Mesenchymal stem cell (in vitro differentiated cells and primary cell): ENCODE results near the gene GAB3.

Experiments used
- DNase-seq: peaks from one replicate; pipeline ENCODE4 v3.0.0-alpha.2; 2013
- H2AFZ ChIP-seq: one replicate; pipeline ENCODE4 v1.6.1; 2013; ENCODE audit warnings: low read depth, mild to moderate bottlenecking, control low read depth, inconsistent platforms, low read length, moderate library complexity
- H2AK5ac ChIP-seq: 2 replicates; pipeline ENCODE4 v1.6.1; 2013; ENCODE audit warnings: low read length, moderate library complexity, mild to moderate bottlenecking, inconsistent platforms; ENCODE audit not compliant: severe bottlenecking
- H2BK120ac ChIP-seq: one replicate; pipeline ENCODE4 v1.6.1; 2013; ENCODE audit warnings: low read depth, mild to moderate bottlenecking, inconsistent platforms, low read length, moderate library complexity
- H2BK12ac ChIP-seq, 2 experiments: one replicate each; pipeline ENCODE4 v1.6.1; 2013; ENCODE audit warnings: inconsistent platforms in 2 of 2, low read length in 2 of 2, mild to moderate bottlenecking in 2 of 2, moderate library complexity in 2 of 2, control low read depth in 1 of 2
- H2BK15ac ChIP-seq: one replicate; pipeline ENCODE4 v1.6.1; 2013; ENCODE audit warnings: mild to moderate bottlenecking, low read depth, inconsistent platforms; ENCODE audit not compliant: poor library complexity, severe bottlenecking
- H2BK5ac ChIP-seq: 2 replicates; pipeline ENCODE4 v1.6.1; 2013; ENCODE audit warnings: low read depth, mild to moderate bottlenecking, low read length, control low read depth, inconsistent platforms; ENCODE audit not compliant: poor library complexity, severe bottlenecking
- H3K14ac ChIP-seq, 2 experiments: one replicate each; pipeline ENCODE4 v1.6.1; 2013; ENCODE audit warnings: inconsistent platforms in 2 of 2, low read length in 2 of 2, control low read depth in 1 of 2, mild to moderate bottlenecking in 1 of 2, moderate library complexity in 1 of 2
- H3K18ac ChIP-seq, 2 experiments: one replicate each; pipeline ENCODE4 v1.6.1; 2013; ENCODE audit warnings: inconsistent platforms in 2 of 2, low read length in 2 of 2, control low read depth in 1 of 2, low read depth in 1 of 2, mild to moderate bottlenecking in 1 of 2
- H3K23ac ChIP-seq, 2 experiments: one replicate each; pipeline ENCODE4 v1.6.1; 2013; ENCODE audit warnings: inconsistent platforms in 2 of 2, low read length in 2 of 2, mild to moderate bottlenecking in 2 of 2, moderate library complexity in 2 of 2, control low read depth in 1 of 2
- H3K27ac ChIP-seq: 2 replicates; pipeline ENCODE4 v1.5.1; 2013; ENCODE audit warnings: mild to moderate bottlenecking, moderate library complexity, low read length, control low read depth, inconsistent platforms; ENCODE audit not compliant: poor library complexity, severe bottlenecking
- H3K27me3 ChIP-seq, 2 experiments: 2 replicates each; pipeline versions ENCODE4 v1.6.1 to v1.7.0; 2013; ENCODE audit warnings: low read length in 2 of 2, mild to moderate bottlenecking in 2 of 2, moderate library complexity in 2 of 2, control low read depth in 1 of 2, inconsistent platforms in 1 of 2; ENCODE audit not compliant: control insufficient read depth in 1 of 2, insufficient read depth in 1 of 2
- H3K36me3 ChIP-seq, 2 experiments: 2 replicates each; pipeline versions ENCODE4 v1.6.1 to v1.7.0; 2013; ENCODE audit warnings: low read length in 2 of 2, control low read depth in 1 of 2, inconsistent platforms in 1 of 2, low read depth in 1 of 2, mild to moderate bottlenecking in 1 of 2; ENCODE audit not compliant: insufficient read depth in 2 of 2, control insufficient read depth in 1 of 2
- H3K4ac ChIP-seq, 2 experiments: one replicate each; pipeline ENCODE4 v1.6.1; 2013; ENCODE audit warnings: inconsistent platforms in 2 of 2, low read length in 2 of 2, mild to moderate bottlenecking in 2 of 2, moderate library complexity in 2 of 2, control low read depth in 1 of 2, low read depth in 1 of 2
- H3K4me1 ChIP-seq: 2 replicates; pipeline ENCODE4 v1.6.1; 2013; ENCODE audit warnings: low read depth, low read length, control low read depth; ENCODE audit not compliant: control insufficient read depth, insufficient read depth
- H3K4me2 ChIP-seq: 2 replicates; pipeline ENCODE4 v1.6.1; 2013; ENCODE audit warnings: low read length, mild to moderate bottlenecking, inconsistent platforms; ENCODE audit not compliant: poor library complexity, severe bottlenecking
- H3K4me3 ChIP-seq, 2 experiments: 2 replicates each; pipeline versions ENCODE4 v1.5.1 to v1.7.0; 2013; ENCODE audit warnings: low read length in 2 of 2, mild to moderate bottlenecking in 2 of 2, control low read depth in 1 of 2, low read depth in 1 of 2; ENCODE audit not compliant: insufficient read depth in 1 of 2
- H3K79me1 ChIP-seq: replicated peaks from 2 replicates; pipeline ENCODE4 v1.6.1; 2013; ENCODE audit warnings: mild to moderate bottlenecking, control low read depth, low read length, inconsistent platforms; ENCODE audit not compliant: poor library complexity, severe bottlenecking
- H3K9ac ChIP-seq: 2 replicates; pipeline ENCODE4 v1.7.0; 2013; ENCODE audit warnings: mild to moderate bottlenecking, low read length, moderate library complexity
- H3K9me3 ChIP-seq: 2 replicates; pipeline ENCODE4 v1.7.0; 2013; ENCODE audit warnings: mild to moderate bottlenecking, low read length; ENCODE audit not compliant: control insufficient read depth
- H4K8ac ChIP-seq: one replicate; pipeline ENCODE4 v1.6.1; 2013; ENCODE audit warnings: inconsistent platforms, mild to moderate bottlenecking, low read length, moderate library complexity
- H4K91ac ChIP-seq: one replicate; pipeline ENCODE4 v1.6.1; 2013; ENCODE audit warnings: mild to moderate bottlenecking, low read length, inconsistent platforms
- WGBS: methylation state at CpG from one replicate; pipeline ENCODE4 v1.1.7; 2013; ENCODE audit warnings: mixed read lengths; 5-methylcytosine and 5-hydroxymethylcytosine counted together

Gene GAB3

DNA sequence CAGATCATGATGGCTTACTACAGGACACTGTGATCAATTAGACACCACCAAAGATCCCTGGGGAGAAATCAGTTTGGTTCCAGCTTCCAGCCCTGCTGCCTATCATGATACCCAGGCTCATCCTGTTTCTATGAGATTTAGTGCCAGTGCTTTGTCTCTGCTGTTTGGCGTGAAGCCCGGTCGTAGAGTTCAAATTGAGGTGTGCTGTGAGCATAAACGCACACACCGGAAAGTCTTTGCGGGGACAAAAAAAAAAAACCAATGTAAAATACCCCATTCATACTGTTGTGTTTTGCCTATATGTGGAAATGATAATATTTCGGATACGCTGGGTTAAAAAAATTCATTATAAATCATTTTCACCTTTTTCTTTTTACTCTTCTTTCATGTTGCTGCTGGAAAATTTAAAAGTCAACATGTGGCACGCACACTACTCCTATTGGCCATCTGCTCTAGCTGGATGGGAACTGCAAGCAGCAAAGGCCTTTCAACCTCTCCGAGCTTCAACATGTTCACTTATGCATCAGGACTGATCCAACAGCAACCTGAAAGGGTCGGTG, 11.2 kb upstream of the GAB3 start:
- no peak overlapping the region for H3K23ac ChIP-seq
- H4K8ac ChIP-seq, result peak overlapping the region; percentile 49

DNA sequence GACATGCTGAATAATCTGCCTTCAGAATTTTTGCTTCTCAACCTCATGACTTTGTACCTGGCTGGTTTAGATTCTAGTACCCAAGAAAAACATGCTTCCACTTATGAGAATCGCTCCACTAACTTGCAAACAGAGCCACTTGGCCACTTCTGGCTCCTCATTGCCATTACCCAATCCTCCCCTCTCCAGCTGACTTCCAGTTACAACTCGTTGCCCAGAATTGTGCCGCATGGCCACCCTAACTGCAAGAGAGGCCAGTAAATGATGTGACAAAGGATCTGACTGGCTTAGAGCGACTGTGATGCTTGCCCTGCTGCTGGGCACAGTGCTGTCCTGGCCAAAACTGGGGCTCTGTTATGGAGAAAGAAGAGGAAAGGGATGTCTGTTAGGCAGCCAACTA, 7.8 kb upstream of the GAB3 start:
- 88% methylated on average over 3 of the region's 4 CpGs for WGBS
- no peak overlapping the region for H3K4me2 ChIP-seq

More for the DNA sequence above, 11.2 kb upstream of the GAB3 start:
- Histone ChIP-seq H3K27me3 (peaks cover 0 to 2% of the 10 kb centered on the region in 2 experiments), H2BK5ac (no peak overlapping the region), H3K9ac (peak overlapping the region; percentile 83), H2AK5ac (no peak overlapping the region), H4K91ac (no peak overlapping the region), H3K18ac (peak overlapping the region; percentile 43 to 62), H2AFZ (no peak overlapping the region), H3K4me1 (no peaks in the 10 kb centered on the region), H2BK120ac (no peak overlapping the region), H2BK12ac (no peak overlapping the region), H3K14ac (no peak overlapping the region), H3K4me2 (peak overlapping the region; percentile 83), H3K36me3 (peaks cover 2 to 23% of the 10 kb centered on the region in 2 experiments), H3K4me3 (peak overlapping the region; percentile 46 to 81), H3K27ac (peak overlapping the region; percentile 85), H3K79me1 (peaks cover 4% of the 10 kb centered on the region), H3K4ac (no peak overlapping the region), H3K9me3 (no peaks in the 10 kb centered on the region), H2BK15ac (no peak overlapping the region)
- DNase-seq, result no peak
- 46% methylated on average over 5 of the region's 11 CpGs for WGBS

DNA sequence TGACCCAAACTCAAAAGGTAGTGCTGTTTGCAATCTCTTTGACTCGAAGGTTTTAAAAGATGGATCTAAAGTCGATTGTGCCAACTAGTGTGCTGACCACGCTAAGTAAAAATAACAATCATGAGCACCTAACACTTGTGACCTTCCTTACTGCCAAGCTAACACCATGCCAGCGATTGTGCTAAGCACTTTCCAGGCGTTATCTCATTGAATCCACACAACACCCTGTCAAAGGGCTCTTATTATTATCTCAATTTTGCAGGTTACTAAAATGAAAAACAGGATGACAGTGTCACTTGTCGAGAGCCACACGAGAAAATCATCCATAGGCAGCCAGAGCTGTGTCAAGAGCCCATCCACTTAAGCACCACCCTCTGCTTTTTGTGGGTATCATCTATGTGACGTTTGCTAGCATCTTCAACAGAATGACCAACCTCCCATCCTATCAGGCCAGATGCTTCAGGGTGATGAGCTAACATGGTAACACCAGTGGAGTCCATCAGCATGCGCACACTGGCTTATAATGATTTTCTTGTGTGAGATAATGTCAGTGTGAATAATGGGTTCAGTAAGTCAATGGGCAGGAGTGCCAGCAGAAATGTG, 893 bp upstream of the GAB3 start:
- H2BK5ac ChIP-seq, result no peak overlapping the region
- H3K14ac ChIP-seq, result no peak overlapping the region
- no peak overlapping the region for H3K4ac ChIP-seq
- no peak overlapping the region for H4K8ac ChIP-seq
- peaks cover 2% of the 10 kb centered on the region for H3K4me1 ChIP-seq
- no peak overlapping the region for H2BK12ac ChIP-seq
- 92% methylated on average over 7 of the region's 9 CpGs for WGBS
- no peak for DNase-seq
- no peaks in the 10 kb centered on the region for H3K79me1 ChIP-seq
- H3K4me3 ChIP-seq, result no peak overlapping the region
- no peak overlapping the region for H3K23ac ChIP-seq
- H4K91ac ChIP-seq, result no peak overlapping the region
- H3K9ac ChIP-seq, result no peak overlapping the region
- no peak overlapping the region for H3K18ac ChIP-seq
- no peak overlapping the region for H2AFZ ChIP-seq
- H3K27ac ChIP-seq, result no peak overlapping the region
- H3K9me3 ChIP-seq, result no peaks in the 10 kb centered on the region
- H2AK5ac ChIP-seq, result no peak overlapping the region
- H3K27me3 ChIP-seq, result peaks cover 24 to 27% of the 10 kb centered on the region in 2 experiments
- no peak overlapping the region for H2BK15ac ChIP-seq
- no peak overlapping the region for H3K4me2 ChIP-seq
- H3K36me3 ChIP-seq, result no peaks in the 10 kb centered on the region
- no peak overlapping the region for H2BK120ac ChIP-seq

More for the DNA sequence above, 7.8 kb upstream of the GAB3 start:
- Histone ChIP-seq H2AFZ (no peak overlapping the region), H4K8ac (no peak overlapping the region), H3K79me1 (no peaks in the 10 kb centered on the region), H3K4me1 (no peaks in the 10 kb centered on the region), H3K4ac (no peak overlapping the region), H3K4me3 (no peak overlapping the region), H3K27me3 (no peaks in the 10 kb centered on the region), H3K9ac (no peak overlapping the region), H2AK5ac (no peak overlapping the region), H3K9me3 (no peaks in the 10 kb centered on the region), H3K18ac (no peak overlapping the region), H4K91ac (no peak overlapping the region), H2BK12ac (no peak overlapping the region), H3K23ac (no peak overlapping the region), H3K36me3 (no peaks in the 10 kb centered on the region), H3K27ac (no peak overlapping the region), H3K14ac (no peak overlapping the region), H2BK120ac (no peak overlapping the region), H2BK5ac (no peak overlapping the region), H2BK15ac (no peak overlapping the region)
- DNase-seq, result no peak

DNA sequence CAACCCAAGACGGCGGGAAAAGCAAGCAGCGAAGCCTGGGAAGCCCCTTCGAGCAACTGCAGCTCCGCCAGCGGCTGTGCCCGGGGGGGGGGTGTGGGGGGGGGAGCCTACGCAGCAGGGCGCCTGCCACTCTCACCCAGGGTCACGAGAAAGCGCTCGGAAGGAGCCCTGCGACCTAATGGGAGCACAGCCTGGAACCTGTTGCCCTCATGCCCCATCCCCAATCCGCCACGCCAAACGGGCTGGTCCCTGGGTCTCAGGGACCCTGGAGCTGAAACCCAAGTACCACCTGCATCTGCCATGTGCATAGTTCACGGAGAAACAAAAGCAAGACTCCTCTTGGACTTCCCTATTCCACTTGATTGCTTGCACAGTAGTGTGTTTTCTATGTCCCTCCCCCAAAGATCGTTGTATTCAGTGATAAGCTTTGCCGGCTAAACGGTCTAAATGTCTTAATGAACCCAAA, 359 bp upstream of the GAB3 start:
- Histone ChIP-seq H3K4me2 (peak overlapping the region; percentile 79), H3K23ac (no peak overlapping the region), H2BK5ac (no peak overlapping the region), H2AFZ (no peak overlapping the region), H3K27ac (no peak overlapping the region), H2BK15ac (no peak overlapping the region), H3K4me1 (peaks cover 2% of the 10 kb centered on the region), H3K18ac (peak overlapping the region in 1 of 2 experiments; percentile 28), H3K9ac (no peak overlapping the region), H3K9me3 (no peaks in the 10 kb centered on the region), H3K79me1 (no peaks in the 10 kb centered on the region), H2AK5ac (no peak overlapping the region), H2BK12ac (no peak overlapping the region), H3K36me3 (no peaks in the 10 kb centered on the region), H4K91ac (no peak overlapping the region), H2BK120ac (peak overlapping the region; percentile 34), H3K4ac (no peak overlapping the region), H3K4me3 (peak overlapping the region in 1 of 2 experiments; percentile 28), H3K14ac (no peak overlapping the region), H4K8ac (peak overlapping the region; percentile 10), H3K27me3 (peaks cover 24 to 27% of the 10 kb centered on the region in 2 experiments)
- 51% methylated on average over 8 of the region's 20 CpGs for WGBS
- no peak for DNase-seq
